K562 (cell line): ENCODE data around the gene VGLL1. TPM values are rescaled to one million over a fixed set of nuclear protein-coding genes. Genes with fewer than 3 reads are reported as not detected.

Source experiments
- CBFB ChIP-seq: sonication (generic); formaldehyde crosslinking; IDR thresholded peaks from 2 replicates; pipeline ENCODE4 v1.4.0; 2020; ENCODE audit warnings: mild to moderate bottlenecking, missing genetic modification reagents
- EHMT2 ChIP-seq: fragments of 450-650 bp; IDR thresholded peaks from 2 replicates; pipeline ENCODE4 v1.6.1; 2018; ENCODE audit warnings: antibody characterized with exemption
- PATZ1 ChIP-seq: fragments of 250-450 bp; sonication (Bioruptor Pico); IDR thresholded peaks from 2 replicates; pipeline ENCODE4 v1.5.0; 2020; ENCODE audit warnings: mild to moderate bottlenecking, borderline replicate concordance
- SIN3A ChIP-seq, 2 experiments: fragments of 150-350 bp in 1 of 2; IDR thresholded peaks; 2 replicates each; pipeline ENCODE4 v1.6.1; 2011 to 2016; ENCODE audit warnings: borderline replicate concordance in 2 of 2, low read depth in 2 of 2, low read length in 2 of 2, mild to moderate bottlenecking in 2 of 2, moderate library complexity in 2 of 2; ENCODE audit not compliant: control insufficient read depth in 1 of 2
- SMAD1 ChIP-seq: fragments of 150-350 bp; IDR thresholded peaks from 2 replicates; pipeline ENCODE4 v1.6.1; 2014; ENCODE audit warnings: low read length, low read depth; ENCODE audit not compliant: partially characterized antibody
- TBL1XR1 ChIP-seq, 2 experiments: IDR thresholded peaks; 2 replicates each; pipeline ENCODE4 v1.6.1; 2012; ENCODE audit warnings: improper control_type of control experiment in 2 of 2, low read length in 2 of 2, mild to moderate bottlenecking in 1 of 2
- U2AF2 ChIP-seq: fragments of 200-400 bp; formaldehyde crosslinking; optimal IDR thresholded peaks from 2 replicates; pipeline ENCODE3; 2017; ENCODE audit warnings: low read depth, mild to moderate bottlenecking, low read length
- YBX1 ChIP-seq: fragments of 450-650 bp; IDR thresholded peaks from 2 replicates; pipeline ENCODE4 v1.7.1; 2016; ENCODE audit warnings: mild to moderate bottlenecking
- polyA plus RNA-seq, 8 experiments: library from polyadenylated mRNA; depleted of rRNA in 4 of 8; stranded (reverse) in 5 of 8; unstranded in 3 of 8; fragments of >200 nt; fragmentation: Nextera tagmentation in 2 of 8; fragmentation: Illumina TruSeq in 1 of 8; extraction: Ambion mirVana in 2 of 8; extraction: Trizol in 1 of 8; gene quantifications; 2 replicates each; pipeline versions ENCODE4 v1.2.1 to v1.2.3, GENCODE V29; 2011 to 2014; ENCODE audit warnings: inconsistent platforms in 1 of 8, missing spikeins in 1 of 8
- total RNA-seq, 7 experiments: library from RNA; depleted of rRNA in 6 of 7; stranded (reverse); fragments of >200 nt in 6 of 7; fragmentation: Illumina TruSeq in 2 of 7; extraction: Trizol in 2 of 7; gene quantifications; 2 replicates each; pipeline versions ENCODE4 v1.2.1 to v1.2.3, GENCODE V29; 2011 to 2021; ENCODE audit warnings: low replicate concordance in 1 of 7
- TF ChIP-seq, protein P1 (sequence below): fragments of 450-650 bp; IDR thresholded peaks from 2 replicates; pipeline ENCODE4 v1.6.1; 2017; ENCODE audit warnings: antibody characterized with exemption, mild to moderate bottlenecking
- TF ChIP-seq, protein P2 (sequence below), 2 experiments: IDR thresholded peaks in 1 of 2; conservative IDR thresholded peaks in 1 of 2; 2 replicates each; pipeline ENCODE4 v1.6.1; 2016; ENCODE audit warnings: low read depth in 2 of 2, mild to moderate bottlenecking in 1 of 2, missing compliant biosample characterization in 1 of 2, missing genetic modification characterization in 1 of 2, moderate library complexity in 1 of 2
- TF ChIP-seq, protein P3 (sequence below): fragments of 200-400 bp; formaldehyde crosslinking; IDR thresholded peaks from 2 replicates; pipeline ENCODE4 v1.6.1; 2017; ENCODE audit warnings: mild to moderate bottlenecking, low read depth, low read length, moderate library complexity

Gene VGLL1
- total and polyA plus RNA-seq, 9 of the 15 experiments (the other 6 are each of a cell fraction or from before 2014, with no cell fraction given), result not detected

DNA sequence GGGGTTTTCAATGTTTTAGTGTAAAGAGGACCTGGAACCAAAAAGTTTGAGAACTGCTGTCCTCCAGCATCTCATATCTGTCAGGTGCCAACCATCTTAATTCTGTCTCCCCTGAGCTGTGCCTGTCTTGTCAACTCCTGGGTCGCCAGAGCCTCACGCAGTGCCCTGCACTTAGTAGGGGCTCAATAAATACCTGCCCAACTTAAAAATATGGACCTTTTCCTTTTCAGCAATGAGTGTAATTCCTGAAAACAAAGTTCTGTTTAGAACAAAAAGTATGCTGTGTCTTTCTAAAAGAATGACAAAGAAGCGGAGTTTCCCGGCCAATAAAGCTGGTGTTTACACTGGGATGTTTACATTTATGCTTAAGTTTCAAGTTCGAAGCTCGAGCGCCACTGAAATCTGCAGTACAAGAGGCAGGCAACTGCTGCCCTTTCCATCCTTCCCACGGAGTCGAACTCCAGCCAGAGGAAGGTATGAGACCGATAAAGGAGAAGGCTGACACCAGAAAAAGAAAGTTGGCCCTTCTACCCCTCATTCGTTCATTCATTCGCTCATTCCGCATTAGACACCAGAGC lies 35.7 kb upstream of the VGLL1 start (continued):
- TF ChIP-seq, protein P1, sequence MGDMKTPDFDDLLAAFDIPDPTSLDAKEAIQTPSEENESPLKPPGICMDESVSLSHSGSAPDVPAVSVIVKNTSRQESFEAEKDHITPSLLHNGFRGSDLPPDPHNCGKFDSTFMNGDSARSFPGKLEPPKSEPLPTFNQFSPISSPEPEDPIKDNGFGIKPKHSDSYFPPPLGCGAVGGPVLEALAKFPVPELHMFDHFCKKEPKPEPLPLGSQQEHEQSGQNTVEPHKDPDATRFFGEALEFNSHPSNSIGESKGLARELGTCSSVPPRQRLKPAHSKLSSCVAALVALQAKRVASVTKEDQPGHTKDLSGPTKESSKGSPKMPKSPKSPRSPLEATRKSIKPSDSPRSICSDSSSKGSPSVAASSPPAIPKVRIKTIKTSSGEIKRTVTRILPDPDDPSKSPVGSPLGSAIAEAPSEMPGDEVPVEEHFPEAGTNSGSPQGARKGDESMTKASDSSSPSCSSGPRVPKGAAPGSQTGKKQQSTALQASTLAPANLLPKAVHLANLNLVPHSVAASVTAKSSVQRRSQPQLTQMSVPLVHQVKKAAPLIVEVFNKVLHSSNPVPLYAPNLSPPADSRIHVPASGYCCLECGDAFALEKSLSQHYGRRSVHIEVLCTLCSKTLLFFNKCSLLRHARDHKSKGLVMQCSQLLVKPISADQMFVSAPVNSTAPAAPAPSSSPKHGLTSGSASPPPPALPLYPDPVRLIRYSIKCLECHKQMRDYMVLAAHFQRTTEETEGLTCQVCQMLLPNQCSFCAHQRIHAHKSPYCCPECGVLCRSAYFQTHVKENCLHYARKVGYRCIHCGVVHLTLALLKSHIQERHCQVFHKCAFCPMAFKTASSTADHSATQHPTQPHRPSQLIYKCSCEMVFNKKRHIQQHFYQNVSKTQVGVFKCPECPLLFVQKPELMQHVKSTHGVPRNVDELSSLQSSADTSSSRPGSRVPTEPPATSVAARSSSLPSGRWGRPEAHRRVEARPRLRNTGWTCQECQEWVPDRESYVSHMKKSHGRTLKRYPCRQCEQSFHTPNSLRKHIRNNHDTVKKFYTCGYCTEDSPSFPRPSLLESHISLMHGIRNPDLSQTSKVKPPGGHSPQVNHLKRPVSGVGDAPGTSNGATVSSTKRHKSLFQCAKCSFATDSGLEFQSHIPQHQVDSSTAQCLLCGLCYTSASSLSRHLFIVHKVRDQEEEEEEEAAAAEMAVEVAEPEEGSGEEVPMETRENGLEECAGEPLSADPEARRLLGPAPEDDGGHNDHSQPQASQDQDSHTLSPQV, result no peak
- no peak for TF ChIP-seq U2AF2
- TF ChIP-seq, protein P2, sequence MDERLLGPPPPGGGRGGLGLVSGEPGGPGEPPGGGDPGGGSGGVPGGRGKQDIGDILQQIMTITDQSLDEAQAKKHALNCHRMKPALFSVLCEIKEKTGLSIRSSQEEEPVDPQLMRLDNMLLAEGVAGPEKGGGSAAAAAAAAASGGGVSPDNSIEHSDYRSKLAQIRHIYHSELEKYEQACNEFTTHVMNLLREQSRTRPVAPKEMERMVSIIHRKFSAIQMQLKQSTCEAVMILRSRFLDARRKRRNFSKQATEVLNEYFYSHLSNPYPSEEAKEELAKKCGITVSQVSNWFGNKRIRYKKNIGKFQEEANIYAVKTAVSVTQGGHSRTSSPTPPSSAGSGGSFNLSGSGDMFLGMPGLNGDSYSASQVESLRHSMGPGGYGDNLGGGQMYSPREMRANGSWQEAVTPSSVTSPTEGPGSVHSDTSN (CRISPR knock-in tag; IDR thresholded peaks at IDR 0.05; ENCODE audit: low read depth), result no peak
- TF ChIP-seq, protein P2 (tag; conservative IDR thresholded peaks at IDR 0.05; ENCODE audit: low read depth), result no peak
- TF ChIP-seq EHMT2, result no peak
- no peak for TF ChIP-seq CBFB (CRISPR knock-in tag)
- TF ChIP-seq, protein P3, sequence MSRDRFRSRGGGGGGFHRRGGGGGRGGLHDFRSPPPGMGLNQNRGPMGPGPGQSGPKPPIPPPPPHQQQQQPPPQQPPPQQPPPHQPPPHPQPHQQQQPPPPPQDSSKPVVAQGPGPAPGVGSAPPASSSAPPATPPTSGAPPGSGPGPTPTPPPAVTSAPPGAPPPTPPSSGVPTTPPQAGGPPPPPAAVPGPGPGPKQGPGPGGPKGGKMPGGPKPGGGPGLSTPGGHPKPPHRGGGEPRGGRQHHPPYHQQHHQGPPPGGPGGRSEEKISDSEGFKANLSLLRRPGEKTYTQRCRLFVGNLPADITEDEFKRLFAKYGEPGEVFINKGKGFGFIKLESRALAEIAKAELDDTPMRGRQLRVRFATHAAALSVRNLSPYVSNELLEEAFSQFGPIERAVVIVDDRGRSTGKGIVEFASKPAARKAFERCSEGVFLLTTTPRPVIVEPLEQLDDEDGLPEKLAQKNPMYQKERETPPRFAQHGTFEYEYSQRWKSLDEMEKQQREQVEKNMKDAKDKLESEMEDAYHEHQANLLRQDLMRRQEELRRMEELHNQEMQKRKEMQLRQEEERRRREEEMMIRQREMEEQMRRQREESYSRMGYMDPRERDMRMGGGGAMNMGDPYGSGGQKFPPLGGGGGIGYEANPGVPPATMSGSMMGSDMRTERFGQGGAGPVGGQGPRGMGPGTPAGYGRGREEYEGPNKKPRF, result no peak
- TF ChIP-seq PATZ1, result no peak
- no peak for TF ChIP-seq SIN3A (IDR thresholded peaks at IDR 0.05; ENCODE audit: borderline replicate concordance in 2 of 2, control insufficient read depth in 1 of 2, low read depth in 2 of 2, low read length in 2 of 2)
- TF ChIP-seq YBX1, result no peak
- TF ChIP-seq TBL1XR1 (IDR thresholded peaks at IDR 0.05; ENCODE audit: low read length in 2 of 2), result no peak
- TF ChIP-seq SMAD1, result no peak
- TF ChIP-seq, all 486 proteins: peak for 11
